Duodenal mucosa (tissue), 2 donors: ENCODE measurements around the gene RTN4.

ENCODE experiments used
- H3K27ac ChIP-seq: one replicate; pipeline ENCODE4 v1.7.0; 2013; ENCODE audit warnings: low read depth, low read length
- H3K27me3 ChIP-seq, 2 donors: one replicate each; pipeline ENCODE4 v1.7.0; 2013; ENCODE audit warnings: low read length in 2 of 2, control low read depth in 1 of 2; ENCODE audit not compliant: insufficient read depth in 2 of 2, control insufficient read depth in 1 of 2
- H3K36me3 ChIP-seq, 2 donors: one replicate each; pipeline ENCODE4 v1.7.0; 2013; ENCODE audit warnings: low read length in 2 of 2, control low read depth in 1 of 2; ENCODE audit not compliant: insufficient read depth in 2 of 2, control insufficient read depth in 1 of 2
- H3K4me1 ChIP-seq, 2 donors: one replicate each; pipeline ENCODE4 v1.7.0; 2013; ENCODE audit warnings: low read length in 2 of 2, control low read depth in 1 of 2; ENCODE audit not compliant: insufficient read depth in 2 of 2, control insufficient read depth in 1 of 2
- H3K4me3 ChIP-seq, 2 donors: one replicate each; pipeline ENCODE4 v1.7.0; 2013; ENCODE audit warnings: low read length in 2 of 2, low read depth in 1 of 2
- H3K9ac ChIP-seq, 2 donors: one replicate each; pipeline ENCODE4 v1.7.0; 2013; ENCODE audit warnings: low read length in 2 of 2, low read depth in 1 of 2
- H3K9me3 ChIP-seq, 2 donors: one replicate each; pipeline ENCODE4 v1.7.0; 2013; ENCODE audit warnings: low read length in 2 of 2, control low read depth in 1 of 2; ENCODE audit not compliant: control insufficient read depth in 1 of 2

The RTN4 gene

GRCh38 chr2:54988612-54989011 lies 61.6 kb downstream of the RTN4 start:
- H3K9ac ChIP-seq = no peak overlapping the region
- H3K27me3 ChIP-seq = no peaks in the 10 kb centered on the region
- H3K9me3 ChIP-seq = no peaks in the 10 kb centered on the region
- H3K4me3 ChIP-seq = no peak overlapping the region
- no peak overlapping the region for H3K27ac ChIP-seq
- peaks cover 0 to 25% of the 10 kb centered on the region in 2 donors for H3K36me3 ChIP-seq
- peaks cover 0 to 4% of the 10 kb centered on the region in 2 donors for H3K4me1 ChIP-seq

- Histone ChIP-seq H3K27me3 (no peaks in the 10 kb centered on the region), H3K4me3 (no peak overlapping the region), H3K36me3 (peaks cover 3 to 28% of the 10 kb centered on the region in 2 donors), H3K9ac (no peak overlapping the region), H3K27ac (no peak overlapping the region), H3K4me1 (peaks cover 0 to 4% of the 10 kb centered on the region in 2 donors), H3K9me3 (no peaks in the 10 kb centered on the region)
Measured at GRCh38 chr2:54986264-54986663, 64.0 kb downstream of the RTN4 start.

GRCh38 chr2:54984476-54984875 lies 65.8 kb downstream of the RTN4 start:
- H3K27ac ChIP-seq = no peak overlapping the region
- no peaks in the 10 kb centered on the region for H3K9me3 ChIP-seq
- peaks cover 0 to 4% of the 10 kb centered on the region in 2 donors for H3K4me1 ChIP-seq
- H3K27me3 ChIP-seq = no peaks in the 10 kb centered on the region
- peaks cover 4 to 28% of the 10 kb centered on the region in 2 donors for H3K36me3 ChIP-seq
- no peak overlapping the region for H3K9ac ChIP-seq
- H3K4me3 ChIP-seq = no peak overlapping the region

GRCh38 chr2:54983345-54984220 lies 66.7 kb downstream of the RTN4 start:
- peaks cover 4 to 28% of the 10 kb centered on the region in 2 donors for H3K36me3 ChIP-seq
- no peak overlapping the region for H3K4me3 ChIP-seq
- no peak overlapping the region for H3K27ac ChIP-seq
- no peaks in the 10 kb centered on the region for H3K27me3 ChIP-seq
- H3K4me1 ChIP-seq = peaks cover 0 to under 1% of the 10 kb centered on the region in 2 donors
- H3K9me3 ChIP-seq = no peaks in the 10 kb centered on the region
- H3K9ac ChIP-seq = no peak overlapping the region

GRCh38 chr2:54981385-54981784 lies 68.9 kb downstream of the RTN4 start:
- Histone ChIP-seq H3K36me3 (peaks cover 4 to 17% of the 10 kb centered on the region in 2 donors), H3K27me3 (no peaks in the 10 kb centered on the region), H3K27ac (no peak overlapping the region), H3K4me3 (no peak overlapping the region), H3K4me1 (peaks cover 7 to 9% of the 10 kb centered on the region in 2 donors), H3K9me3 (no peaks in the 10 kb centered on the region), H3K9ac (no peak overlapping the region)

GRCh38 chr2:54979321-54980044 lies 70.8 kb downstream of the RTN4 start:
- H3K9me3 ChIP-seq = no peaks in the 10 kb centered on the region

GRCh38 chr2:54977149-54977548 lies 73.1 kb downstream of the RTN4 start:
- H3K4me3 ChIP-seq = no peak overlapping the region
- H3K27ac ChIP-seq = no peak overlapping the region
- no peaks in the 10 kb centered on the region for H3K9me3 ChIP-seq
- no peak overlapping the region for H3K9ac ChIP-seq
- peaks cover 13 to 17% of the 10 kb centered on the region in 2 donors for H3K4me1 ChIP-seq
- H3K27me3 ChIP-seq = no peaks in the 10 kb centered on the region
- H3K36me3 ChIP-seq = peaks cover 4 to 13% of the 10 kb centered on the region in 2 donors

More at GRCh38 chr2:54979321-54980044, 70.8 kb downstream of the RTN4 start:
- Histone ChIP-seq H3K36me3 (peaks cover 4 to 5% of the 10 kb centered on the region in 2 donors), H3K27me3 (no peaks in the 10 kb centered on the region), H3K27ac (no peak overlapping the region), H3K4me1 (peaks cover 13 to 17% of the 10 kb centered on the region in 2 donors), H3K9ac (no peak overlapping the region), H3K4me3 (no peak overlapping the region)

GRCh38 chr2:54975598-54976492 lies 74.4 kb downstream of the RTN4 start:
- peaks cover 13 to 17% of the 10 kb centered on the region in 2 donors for H3K4me1 ChIP-seq
- H3K9me3 ChIP-seq = no peaks in the 10 kb centered on the region
- no peak overlapping the region for H3K9ac ChIP-seq
- H3K27ac ChIP-seq = no peak overlapping the region
- no peaks in the 10 kb centered on the region for H3K27me3 ChIP-seq
- H3K4me3 ChIP-seq = no peak overlapping the region
- peaks cover 8 to 16% of the 10 kb centered on the region in 2 donors for H3K36me3 ChIP-seq

- Histone ChIP-seq H3K4me1 (peaks cover 13 to 17% of the 10 kb centered on the region in 2 donors), H3K36me3 (peaks cover 8 to 17% of the 10 kb centered on the region in 2 donors), H3K27ac (no peak overlapping the region), H3K9me3 (no peaks in the 10 kb centered on the region), H3K4me3 (no peak overlapping the region), H3K9ac (no peak overlapping the region), H3K27me3 (no peaks in the 10 kb centered on the region)
Measured at GRCh38 chr2:54975175-54975574, 75.1 kb downstream of the RTN4 start.
